ENCODE data around the gene CDHR3. TPM values are rescaled to one million over a fixed set of nuclear protein-coding genes. Genes with fewer than 3 reads are reported as not detected.

Gene CDHR3
- total and polyA plus RNA-seq, 4 donors: 1.0 to 10.5 (median 1.8) TPM

DNA sequence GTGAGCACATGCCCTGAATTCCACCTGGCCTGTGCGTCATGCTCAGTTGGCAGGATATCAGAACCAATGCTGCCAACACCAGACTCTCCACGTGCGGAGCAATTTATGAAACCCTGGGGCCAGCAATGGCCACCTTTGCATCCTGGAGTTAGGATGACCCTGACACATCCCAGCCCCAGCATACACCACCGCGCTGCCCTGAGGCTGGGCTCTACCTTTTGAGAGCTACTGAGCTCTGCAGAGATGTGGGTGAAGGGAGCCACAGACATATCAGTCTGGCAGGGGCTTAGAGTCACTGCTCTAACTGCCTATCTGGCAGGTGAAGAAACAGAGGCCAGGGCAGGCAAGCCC, 107.1 kb downstream of the CDHR3 start:
- H3K4me3 ChIP-seq (ENCODE audit: low read depth in 1 of 3, low read length in 3 of 3): no peak overlapping the region
- no peaks in the 10 kb centered on the region for H3K9me3 ChIP-seq (ENCODE audit: control insufficient read depth in 4 of 4, low read length in 3 of 4)
- no peak for TF ChIP-seq FOXA2 (IDR thresholded peaks at IDR 0.05)
- TF ChIP-seq, protein P1, sequence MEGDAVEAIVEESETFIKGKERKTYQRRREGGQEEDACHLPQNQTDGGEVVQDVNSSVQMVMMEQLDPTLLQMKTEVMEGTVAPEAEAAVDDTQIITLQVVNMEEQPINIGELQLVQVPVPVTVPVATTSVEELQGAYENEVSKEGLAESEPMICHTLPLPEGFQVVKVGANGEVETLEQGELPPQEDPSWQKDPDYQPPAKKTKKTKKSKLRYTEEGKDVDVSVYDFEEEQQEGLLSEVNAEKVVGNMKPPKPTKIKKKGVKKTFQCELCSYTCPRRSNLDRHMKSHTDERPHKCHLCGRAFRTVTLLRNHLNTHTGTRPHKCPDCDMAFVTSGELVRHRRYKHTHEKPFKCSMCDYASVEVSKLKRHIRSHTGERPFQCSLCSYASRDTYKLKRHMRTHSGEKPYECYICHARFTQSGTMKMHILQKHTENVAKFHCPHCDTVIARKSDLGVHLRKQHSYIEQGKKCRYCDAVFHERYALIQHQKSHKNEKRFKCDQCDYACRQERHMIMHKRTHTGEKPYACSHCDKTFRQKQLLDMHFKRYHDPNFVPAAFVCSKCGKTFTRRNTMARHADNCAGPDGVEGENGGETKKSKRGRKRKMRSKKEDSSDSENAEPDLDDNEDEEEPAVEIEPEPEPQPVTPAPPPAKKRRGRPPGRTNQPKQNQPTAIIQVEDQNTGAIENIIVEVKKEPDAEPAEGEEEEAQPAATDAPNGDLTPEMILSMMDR (IDR thresholded peaks at IDR 0.05; ENCODE audit: low read depth, low read length, missing input control): no peak
- TF ChIP-seq, protein P2, sequence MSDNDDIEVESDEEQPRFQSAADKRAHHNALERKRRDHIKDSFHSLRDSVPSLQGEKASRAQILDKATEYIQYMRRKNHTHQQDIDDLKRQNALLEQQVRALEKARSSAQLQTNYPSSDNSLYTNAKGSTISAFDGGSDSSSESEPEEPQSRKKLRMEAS (IDR thresholded peaks at IDR 0.05): peak; percentile 93
- no peak for TF ChIP-seq GABPA (IDR thresholded peaks at IDR 0.05 in 1 of 2, conservative IDR thresholded peaks at IDR 0.05 in 1 of 2)
- peak; percentile 93 for TF ChIP-seq YY1 (IDR thresholded peaks at IDR 0.05)
- no peak for TF ChIP-seq EGR1 (IDR thresholded peaks at IDR 0.05; ENCODE audit: low read depth in 2 of 2)
- TF ChIP-seq FOXA1 (IDR thresholded peaks at IDR 0.05): no peak
- TF ChIP-seq, protein P3, sequence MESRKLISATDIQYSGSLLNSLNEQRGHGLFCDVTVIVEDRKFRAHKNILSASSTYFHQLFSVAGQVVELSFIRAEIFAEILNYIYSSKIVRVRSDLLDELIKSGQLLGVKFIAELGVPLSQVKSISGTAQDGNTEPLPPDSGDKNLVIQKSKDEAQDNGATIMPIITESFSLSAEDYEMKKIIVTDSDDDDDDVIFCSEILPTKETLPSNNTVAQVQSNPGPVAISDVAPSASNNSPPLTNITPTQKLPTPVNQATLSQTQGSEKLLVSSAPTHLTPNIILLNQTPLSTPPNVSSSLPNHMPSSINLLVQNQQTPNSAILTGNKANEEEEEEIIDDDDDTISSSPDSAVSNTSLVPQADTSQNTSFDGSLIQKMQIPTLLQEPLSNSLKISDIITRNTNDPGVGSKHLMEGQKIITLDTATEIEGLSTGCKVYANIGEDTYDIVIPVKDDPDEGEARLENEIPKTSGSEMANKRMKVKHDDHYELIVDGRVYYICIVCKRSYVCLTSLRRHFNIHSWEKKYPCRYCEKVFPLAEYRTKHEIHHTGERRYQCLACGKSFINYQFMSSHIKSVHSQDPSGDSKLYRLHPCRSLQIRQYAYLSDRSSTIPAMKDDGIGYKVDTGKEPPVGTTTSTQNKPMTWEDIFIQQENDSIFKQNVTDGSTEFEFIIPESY (IDR thresholded peaks at IDR 0.05): no peak
- no peak for TF ChIP-seq RAD21 (IDR thresholded peaks at IDR 0.05)
- TF ChIP-seq TAF1 (conservative IDR thresholded peaks at IDR 0.05): no peak
- TF ChIP-seq NR2F2 (IDR thresholded peaks at IDR 0.05): no peak
- TF ChIP-seq JUND (IDR thresholded peaks at IDR 0.05): peak in 1 of 2 donors; percentile 23
- TF ChIP-seq RXRA (IDR thresholded peaks at IDR 0.05): peak; percentile 46 to 87
- TF ChIP-seq HNF4A (conservative IDR thresholded peaks at IDR 0.05): peak; percentile 48 to 71
- no peak for TF ChIP-seq HNF4G (IDR thresholded peaks at IDR 0.05)
- TF ChIP-seq, protein P4, sequence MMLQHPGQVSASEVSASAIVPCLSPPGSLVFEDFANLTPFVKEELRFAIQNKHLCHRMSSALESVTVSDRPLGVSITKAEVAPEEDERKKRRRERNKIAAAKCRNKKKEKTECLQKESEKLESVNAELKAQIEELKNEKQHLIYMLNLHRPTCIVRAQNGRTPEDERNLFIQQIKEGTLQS (IDR thresholded peaks at IDR 0.05): peak; percentile 33
- TF ChIP-seq, protein P5, sequence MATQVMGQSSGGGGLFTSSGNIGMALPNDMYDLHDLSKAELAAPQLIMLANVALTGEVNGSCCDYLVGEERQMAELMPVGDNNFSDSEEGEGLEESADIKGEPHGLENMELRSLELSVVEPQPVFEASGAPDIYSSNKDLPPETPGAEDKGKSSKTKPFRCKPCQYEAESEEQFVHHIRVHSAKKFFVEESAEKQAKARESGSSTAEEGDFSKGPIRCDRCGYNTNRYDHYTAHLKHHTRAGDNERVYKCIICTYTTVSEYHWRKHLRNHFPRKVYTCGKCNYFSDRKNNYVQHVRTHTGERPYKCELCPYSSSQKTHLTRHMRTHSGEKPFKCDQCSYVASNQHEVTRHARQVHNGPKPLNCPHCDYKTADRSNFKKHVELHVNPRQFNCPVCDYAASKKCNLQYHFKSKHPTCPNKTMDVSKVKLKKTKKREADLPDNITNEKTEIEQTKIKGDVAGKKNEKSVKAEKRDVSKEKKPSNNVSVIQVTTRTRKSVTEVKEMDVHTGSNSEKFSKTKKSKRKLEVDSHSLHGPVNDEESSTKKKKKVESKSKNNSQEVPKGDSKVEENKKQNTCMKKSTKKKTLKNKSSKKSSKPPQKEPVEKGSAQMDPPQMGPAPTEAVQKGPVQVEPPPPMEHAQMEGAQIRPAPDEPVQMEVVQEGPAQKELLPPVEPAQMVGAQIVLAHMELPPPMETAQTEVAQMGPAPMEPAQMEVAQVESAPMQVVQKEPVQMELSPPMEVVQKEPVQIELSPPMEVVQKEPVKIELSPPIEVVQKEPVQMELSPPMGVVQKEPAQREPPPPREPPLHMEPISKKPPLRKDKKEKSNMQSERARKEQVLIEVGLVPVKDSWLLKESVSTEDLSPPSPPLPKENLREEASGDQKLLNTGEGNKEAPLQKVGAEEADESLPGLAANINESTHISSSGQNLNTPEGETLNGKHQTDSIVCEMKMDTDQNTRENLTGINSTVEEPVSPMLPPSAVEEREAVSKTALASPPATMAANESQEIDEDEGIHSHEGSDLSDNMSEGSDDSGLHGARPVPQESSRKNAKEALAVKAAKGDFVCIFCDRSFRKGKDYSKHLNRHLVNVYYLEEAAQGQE (IDR thresholded peaks at IDR 0.05): no peak
- TF ChIP-seq SP1 (IDR thresholded peaks at IDR 0.05): peak; percentile 47
- DNase-seq (ENCODE audit: low spot score): no peak
- H3K4me1 ChIP-seq (ENCODE audit: control insufficient read depth in 4 of 4, insufficient read depth in 4 of 4, low read length in 3 of 4): peaks cover 2 to 22% (median 12%) of the 10 kb centered on the region in 4 donors
- H3K27ac ChIP-seq (ENCODE audit: low read depth in 1 of 2, low read length in 2 of 2): peak overlapping the region in 1 of 2 donors; percentile 20
- WGBS: 49% methylated on average over 5 of the region's 5 CpGs
- H3K36me3 ChIP-seq (ENCODE audit: control insufficient read depth in 4 of 4, insufficient read depth in 3 of 4, low read depth in 1 of 4, low read length in 3 of 4): no peaks in the 10 kb centered on the region
- no peak overlapping the region for H3K9ac ChIP-seq (ENCODE audit: low read depth in 1 of 2, low read length in 2 of 2)
- H3K27me3 ChIP-seq (ENCODE audit: control insufficient read depth in 4 of 4, insufficient read depth in 4 of 4, low read length in 3 of 4): no peaks in the 10 kb centered on the region

Measured in liver (tissue), 9 donors.